MM.1S (cell line): Measurements from ENCODE around the gene LOXHD1.

ENCODE experiments used
- CTCF ChIP-seq: fragments of 300-600 bp; sonication (generic); IDR thresholded peaks from 2 replicates; pipeline ENCODE4 v1.5.1; 2016; ENCODE audit warnings: antibody characterized with exemption, low read length, mixed read lengths
- EZH2 ChIP-seq: fragments of 300-600 bp; sonication (generic); optimal IDR thresholded peaks from 2 replicates; pipeline ENCODE3; 2017; ENCODE audit warnings: low read depth, mild to moderate bottlenecking, antibody characterized with exemption, low read length, mixed read lengths

- TF ChIP-seq EZH2 (no peak), CTCF (no peak)
Measured at GRCh38 chr18:46570666-46571065, 86.4 kb downstream of the LOXHD1 start.
